ENCODE results near the gene TSPEAR. TPM values are rescaled to one million over a fixed set of nuclear protein-coding genes. Genes with fewer than 3 reads are reported as not detected.

The TSPEAR gene
- total RNA-seq, 2 donors from 2014 or later = 1.5 to 6.0 TPM

DNA sequence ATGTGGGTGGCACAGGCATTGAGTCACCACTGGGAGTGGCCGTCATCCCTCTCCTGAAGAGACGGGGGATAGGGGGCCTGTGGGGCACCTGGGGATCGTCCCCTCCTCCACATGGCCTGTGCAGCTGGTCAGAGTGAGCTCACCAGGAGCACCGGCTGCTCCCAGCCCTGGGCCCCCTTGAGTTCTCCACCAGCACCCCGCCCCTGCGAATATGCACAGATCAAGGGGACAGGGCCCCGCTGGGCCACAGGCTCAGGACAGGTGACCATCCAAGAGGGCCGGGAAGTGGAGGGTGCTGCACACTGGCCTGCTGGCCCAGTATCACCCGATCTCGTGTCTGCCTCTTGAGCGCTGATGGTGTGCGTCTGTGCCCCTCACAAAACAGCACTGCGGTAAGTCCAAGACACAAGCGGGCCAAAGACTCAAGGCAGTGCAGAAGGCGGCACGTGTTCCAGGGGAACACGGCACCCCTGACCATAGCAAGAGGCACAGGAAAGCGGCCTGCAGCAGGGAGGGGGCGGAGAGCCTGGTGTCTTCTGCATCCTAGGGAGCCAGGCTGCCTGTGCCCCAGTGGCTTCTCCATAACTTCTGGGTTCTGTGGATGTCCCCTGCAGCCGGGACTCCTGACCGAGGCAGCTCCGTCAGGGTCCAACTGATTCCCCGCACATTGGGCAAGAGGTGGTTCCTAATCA is 18.1 kb upstream of the TSPEAR start:
- Histone ChIP-seq H3K9me3 (ENCODE audit: control insufficient read depth, low read length) (no peaks in the 10 kb centered on the region), H3K27me3 (ENCODE audit: control insufficient read depth, insufficient read depth, low read length, poor library complexity, severe bottlenecking) (peaks cover under 1% of the 10 kb centered on the region), H3K27ac (ENCODE audit: low read depth, low read length) (no peak overlapping the region), H3K4me3 (ENCODE audit: low read length) (no peak overlapping the region), H3K4me1 (ENCODE audit: control insufficient read depth, insufficient read depth, low read length) (no peaks in the 10 kb centered on the region), H3K36me3 (ENCODE audit: control insufficient read depth, insufficient read depth, low read length) (no peaks in the 10 kb centered on the region), H3K9ac (ENCODE audit: extremely low read depth, low read length, poor library complexity, severe bottlenecking) (no peak overlapping the region)
- Mint-ChIP-seq H3K27ac (no peak overlapping the region), H3K9me3 (no peaks in the 10 kb centered on the region), H3K27me3 (ENCODE audit: insufficient read depth) (peaks cover 19% of the 10 kb centered on the region), H3K36me3 (ENCODE audit: low read depth) (no peaks in the 10 kb centered on the region), H3K4me1 (peaks cover 12% of the 10 kb centered on the region), H3K4me3 (no peak overlapping the region)
- DNase-seq = no peak
- TF ChIP-seq, protein P1, sequence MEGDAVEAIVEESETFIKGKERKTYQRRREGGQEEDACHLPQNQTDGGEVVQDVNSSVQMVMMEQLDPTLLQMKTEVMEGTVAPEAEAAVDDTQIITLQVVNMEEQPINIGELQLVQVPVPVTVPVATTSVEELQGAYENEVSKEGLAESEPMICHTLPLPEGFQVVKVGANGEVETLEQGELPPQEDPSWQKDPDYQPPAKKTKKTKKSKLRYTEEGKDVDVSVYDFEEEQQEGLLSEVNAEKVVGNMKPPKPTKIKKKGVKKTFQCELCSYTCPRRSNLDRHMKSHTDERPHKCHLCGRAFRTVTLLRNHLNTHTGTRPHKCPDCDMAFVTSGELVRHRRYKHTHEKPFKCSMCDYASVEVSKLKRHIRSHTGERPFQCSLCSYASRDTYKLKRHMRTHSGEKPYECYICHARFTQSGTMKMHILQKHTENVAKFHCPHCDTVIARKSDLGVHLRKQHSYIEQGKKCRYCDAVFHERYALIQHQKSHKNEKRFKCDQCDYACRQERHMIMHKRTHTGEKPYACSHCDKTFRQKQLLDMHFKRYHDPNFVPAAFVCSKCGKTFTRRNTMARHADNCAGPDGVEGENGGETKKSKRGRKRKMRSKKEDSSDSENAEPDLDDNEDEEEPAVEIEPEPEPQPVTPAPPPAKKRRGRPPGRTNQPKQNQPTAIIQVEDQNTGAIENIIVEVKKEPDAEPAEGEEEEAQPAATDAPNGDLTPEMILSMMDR (conservative IDR thresholded peaks at IDR 0.05) = no peak
- 93 to 96% methylated on average over 21 to 23 of the region's 23 CpGs for WGBS, 2 experiments (ENCODE audit: insufficient coverage in 1 of 2, insufficient read length in 1 of 2)

DNA sequence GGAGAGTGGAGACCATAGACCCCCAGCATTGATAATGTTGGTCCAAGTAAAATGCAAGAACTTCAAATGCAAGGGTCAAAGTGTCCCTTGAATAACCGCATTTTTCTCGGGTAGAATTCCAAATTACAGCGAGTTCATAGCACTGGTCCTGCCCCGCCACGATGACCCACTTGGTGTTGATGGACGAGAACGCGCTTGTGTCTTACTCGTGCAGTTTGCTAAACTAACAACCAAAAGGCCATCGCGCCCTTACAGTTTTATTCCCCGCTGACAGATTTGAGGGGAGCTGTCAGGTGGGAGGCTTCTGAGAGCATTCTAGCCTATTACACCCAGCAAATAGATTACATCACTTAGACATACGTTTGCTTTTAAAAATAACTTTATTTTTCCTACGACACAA is 17.3 kb upstream of the TSPEAR start:
- H3K27ac ChIP-seq (ENCODE audit: low read depth, low read length) = no peak overlapping the region
- H3K36me3 ChIP-seq (ENCODE audit: control insufficient read depth, insufficient read depth, low read length) = no peaks in the 10 kb centered on the region
- Mint-ChIP-seq H3K36me3 (ENCODE audit: low read depth) (no peaks in the 10 kb centered on the region), H3K4me1 (peaks cover 12% of the 10 kb centered on the region), H3K27ac (no peak overlapping the region), H3K4me3 (no peak overlapping the region), H3K27me3 (ENCODE audit: insufficient read depth) (peaks cover 24% of the 10 kb centered on the region), H3K9me3 (no peaks in the 10 kb centered on the region)
- H3K4me1 ChIP-seq (ENCODE audit: control insufficient read depth, insufficient read depth, low read length) = no peaks in the 10 kb centered on the region
- H3K9ac ChIP-seq (ENCODE audit: extremely low read depth, low read length, poor library complexity, severe bottlenecking) = no peak overlapping the region
- no peaks in the 10 kb centered on the region for H3K9me3 ChIP-seq (ENCODE audit: control insufficient read depth, low read length)
- no peak overlapping the region for H3K4me3 ChIP-seq (ENCODE audit: low read length)
- DNase-seq = no peak
- TF ChIP-seq, protein P1 (conservative IDR thresholded peaks at IDR 0.05) = no peak
- peaks cover 8% of the 10 kb centered on the region for H3K27me3 ChIP-seq (ENCODE audit: control insufficient read depth, insufficient read depth, low read length, poor library complexity, severe bottlenecking)
- 89 to 97% methylated on average over 8 to 14 of the region's 14 CpGs for WGBS, 2 experiments (ENCODE audit: insufficient coverage in 1 of 2, insufficient read length in 1 of 2)

DNA sequence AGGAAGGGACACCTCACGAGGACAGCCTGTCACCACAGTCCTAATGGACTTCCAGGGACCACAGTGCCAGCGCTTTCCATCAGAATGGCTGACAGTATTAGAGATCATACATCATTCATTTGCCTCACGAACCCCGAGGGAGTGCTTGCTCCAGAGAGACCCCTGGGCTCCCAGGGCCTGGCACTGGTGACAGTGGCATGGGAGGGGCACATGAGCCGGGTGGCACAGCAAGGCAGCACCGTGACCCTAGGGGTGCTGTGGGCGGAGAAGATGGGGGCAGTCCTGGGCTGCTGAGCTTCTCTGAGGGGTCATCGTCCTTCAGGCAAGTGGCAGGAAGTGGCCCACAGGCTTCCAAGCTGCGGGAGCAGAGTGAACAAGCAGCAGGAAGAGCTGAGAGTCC is 16.4 kb upstream of the TSPEAR start:
- Histone ChIP-seq H3K36me3 (ENCODE audit: control insufficient read depth, insufficient read depth, low read length) (no peaks in the 10 kb centered on the region), H3K9ac (ENCODE audit: extremely low read depth, low read length, poor library complexity, severe bottlenecking) (no peak overlapping the region), H3K4me3 (ENCODE audit: low read length) (no peak overlapping the region), H3K27me3 (ENCODE audit: control insufficient read depth, insufficient read depth, low read length, poor library complexity, severe bottlenecking) (peaks cover 8% of the 10 kb centered on the region), H3K9me3 (ENCODE audit: control insufficient read depth, low read length) (no peaks in the 10 kb centered on the region), H3K4me1 (ENCODE audit: control insufficient read depth, insufficient read depth, low read length) (no peaks in the 10 kb centered on the region), H3K27ac (ENCODE audit: low read depth, low read length) (no peak overlapping the region)
- peaks cover 18% of the 10 kb centered on the region for H3K4me1 Mint-ChIP-seq
- no peak for DNase-seq
- no peaks in the 10 kb centered on the region for H3K9me3 Mint-ChIP-seq
- H3K4me3 Mint-ChIP-seq = no peak overlapping the region
- TF ChIP-seq, protein P1 (conservative IDR thresholded peaks at IDR 0.05) = no peak
- WGBS, 2 experiments (ENCODE audit: insufficient coverage in 1 of 2, insufficient read length in 1 of 2) = 90% methylated on average over 3 to 9 of the region's 9 CpGs
- no peak overlapping the region for H3K27ac Mint-ChIP-seq
- peaks cover 28% of the 10 kb centered on the region for H3K27me3 Mint-ChIP-seq (ENCODE audit: insufficient read depth)
- no peaks in the 10 kb centered on the region for H3K36me3 Mint-ChIP-seq (ENCODE audit: low read depth)

Measured in endodermal cell (in vitro differentiated cells).